Measurements from ENCODE around the gene CCDC121. TPM values are rescaled to one million over a fixed set of nuclear protein-coding genes. Genes with fewer than 3 reads are reported as not detected.
"Not testable (repeated sequence)": the region's sequence is repeated elsewhere in the genome, so short reads cannot be mapped to it uniquely, and the experiment has no call there.

CCDC121 gene
- total and polyA plus RNA-seq, 4 experiments from 2014 or later: 0.79 to 2.2 (median 1.2) TPM

- DNase-seq: no peak
- intact Hi-C loops (cut with micrococcal nuclease): no loop called here
- Histone ChIP-seq H3K27me3 (ENCODE audit: insufficient read depth, low read length) (no peaks in the 10 kb centered on the region), H3K9me3 (ENCODE audit: control insufficient read depth in 1 of 2, low read length in 2 of 2) (no peaks in the 10 kb centered on the region), H3K4me1 (ENCODE audit: insufficient read depth, low read length) (peaks cover 5% of the 10 kb centered on the region), H3K4me3 (ENCODE audit: low read length in 2 of 2) (no peak overlapping the region), H3K36me3 (ENCODE audit: insufficient read depth, low read length) (peaks cover 53% of the 10 kb centered on the region), H3K27ac (ENCODE audit: low read depth, low read length) (no peak overlapping the region)
- H3K4me1 Mint-ChIP-seq: peaks cover 7 to 12% (median 11%) of the 10 kb centered on the region in 4 donors
- peak overlapping the region in 6 of 7 donors; percentile 4 to 83 (median 66) for H3K27ac Mint-ChIP-seq
- CTCF ChIA-PET (ENCODE audit: partially characterized antibody): no interaction called here
- no peaks in the 10 kb centered on the region for H3K9me3 Mint-ChIP-seq
- POLR2A ChIA-PET (ENCODE audit: partially characterized antibody): interaction anchor here (1.4 kb wide), 1 partner anchor 10 kb away, joined by 4 read pairs; the partner anchor contains the start of genes CCDC121 and GPN1
- peak overlapping the region in 1 of 8 donors; percentile 5 for H3K4me3 Mint-ChIP-seq
- peaks cover 51 to 74% of the 10 kb centered on the region in 2 donors for H3K36me3 Mint-ChIP-seq
- H3K27me3 Mint-ChIP-seq: no peaks in the 10 kb centered on the region
Measured at GRCh38 chr2:27638037-27638637, 9.3 kb upstream of the CCDC121 start.

GRCh38 chr2:27636766-27637165 lies 8.0 kb upstream of the CCDC121 start:
- peaks cover 61% of the 10 kb centered on the region for H3K36me3 ChIP-seq (ENCODE audit: insufficient read depth, low read length)
- Mint-ChIP-seq H3K36me3 (peaks cover 59 to 79% of the 10 kb centered on the region in 2 donors), H3K4me3 (no peak overlapping the region), H3K27ac (no peak overlapping the region), H3K9me3 (no peaks in the 10 kb centered on the region), H3K27me3 (no peaks in the 10 kb centered on the region), H3K4me1 (peaks cover 10 to 14% (median 14%) of the 10 kb centered on the region in 4 donors)
- DNase-seq: no peak
- ChIA-PET POLR2A (ENCODE audit: partially characterized antibody) (no interaction called here), CTCF (ENCODE audit: partially characterized antibody) (no interaction called here)
- peaks cover 5% of the 10 kb centered on the region for H3K4me1 ChIP-seq (ENCODE audit: insufficient read depth, low read length)
- no peaks in the 10 kb centered on the region for H3K27me3 ChIP-seq (ENCODE audit: insufficient read depth, low read length)
- no peak overlapping the region for H3K27ac ChIP-seq (ENCODE audit: low read depth, low read length)
- no peaks in the 10 kb centered on the region for H3K9me3 ChIP-seq (ENCODE audit: control insufficient read depth in 1 of 2, low read length in 2 of 2)
- intact Hi-C loops (cut with micrococcal nuclease): no loop called here
- no peak overlapping the region for H3K4me3 ChIP-seq (ENCODE audit: low read length in 2 of 2)

- Mint-ChIP-seq H3K27me3 (no peaks in the 10 kb centered on the region), H3K4me3 (peak overlapping the region in 1 of 8 donors; percentile 46), H3K36me3 (peaks cover 57 to 71% of the 10 kb centered on the region in 2 donors), H3K9me3 (no peaks in the 10 kb centered on the region), H3K27ac (peak overlapping the region in 1 of 7 donors; percentile 91), H3K4me1 (peaks cover 18 to 28% (median 20%) of the 10 kb centered on the region in 4 donors)
- CTCF ChIA-PET (ENCODE audit: partially characterized antibody): interaction anchor here (1.3 kb wide), 1 partner anchor 29 kb away, joined by 4 read pairs; the partner anchor contains the start of genes SLC4A1AP and SUPT7L
- no peak for DNase-seq
- Histone ChIP-seq H3K4me3 (ENCODE audit: low read length in 2 of 2) (no peak overlapping the region), H3K9me3 (ENCODE audit: control insufficient read depth in 1 of 2, low read length in 2 of 2) (no peaks in the 10 kb centered on the region), H3K4me1 (ENCODE audit: insufficient read depth, low read length) (peaks cover 14% of the 10 kb centered on the region), H3K27me3 (ENCODE audit: insufficient read depth, low read length) (no peaks in the 10 kb centered on the region), H3K36me3 (ENCODE audit: insufficient read depth, low read length) (peaks cover 51% of the 10 kb centered on the region), H3K27ac (ENCODE audit: low read depth, low read length) (no peak overlapping the region)
- POLR2A ChIA-PET (ENCODE audit: partially characterized antibody): no interaction called here
- intact Hi-C loops (cut with micrococcal nuclease): no loop called here
Measured at GRCh38 chr2:27634291-27634690, 5.5 kb upstream of the CCDC121 start.

- intact Hi-C loops (cut with micrococcal nuclease); H3K9me3 ChIP-seq (ENCODE audit: control insufficient read depth in 1 of 2, low read length in 2 of 2); DNase-seq; H3K9me3 Mint-ChIP-seq; POLR2A ChIA-PET (ENCODE audit: partially characterized antibody); CTCF ChIA-PET (ENCODE audit: partially characterized antibody); H3K27ac ChIP-seq (ENCODE audit: low read depth, low read length); H3K27me3 ChIP-seq (ENCODE audit: insufficient read depth, low read length); H3K4me3 ChIP-seq (ENCODE audit: low read length in 2 of 2); H3K27me3 Mint-ChIP-seq: not testable (repeated sequence)
- Mint-ChIP-seq H3K4me3 (peak overlapping the region in 2 of 8 donors; percentile 34 to 39), H3K4me1 (peaks cover 12 to 21% (median 14%) of the 10 kb centered on the region in 4 donors), H3K36me3 (peaks cover 34 to 42% of the 10 kb centered on the region in 2 donors), H3K27ac (peak overlapping the region in 5 of 7 donors; percentile 26 to 87 (median 56))
- H3K4me1 ChIP-seq (ENCODE audit: insufficient read depth, low read length): peaks cover 17% of the 10 kb centered on the region
- H3K36me3 ChIP-seq (ENCODE audit: insufficient read depth, low read length): peaks cover 26% of the 10 kb centered on the region
Measured at GRCh38 chr2:27630257-27630656, 1.4 kb upstream of the CCDC121 start.

- H3K36me3 Mint-ChIP-seq: peaks cover 23 to 41% of the 10 kb centered on the region in 2 donors
Measured at GRCh38 chr2:27627963-27628766, 647 bp downstream of the CCDC121 start.

GRCh38 chr2:27626921-27627320 lies 1.9 kb downstream of the CCDC121 start:
- peaks cover 6 to 15% (median 9%) of the 10 kb centered on the region in 4 donors for H3K4me1 Mint-ChIP-seq
- POLR2A ChIA-PET (ENCODE audit: partially characterized antibody); H3K4me3 ChIP-seq (ENCODE audit: low read length in 2 of 2); H3K9me3 ChIP-seq (ENCODE audit: control insufficient read depth in 1 of 2, low read length in 2 of 2); H3K27me3 Mint-ChIP-seq; H3K9me3 Mint-ChIP-seq; H3K27ac ChIP-seq (ENCODE audit: low read depth, low read length); DNase-seq; CTCF ChIA-PET (ENCODE audit: partially characterized antibody); H3K27me3 ChIP-seq (ENCODE audit: insufficient read depth, low read length): not testable (repeated sequence)
- H3K27ac Mint-ChIP-seq: peak overlapping the region in 6 of 7 donors; percentile 43 to 95 (median 80)
- intact Hi-C loops (cut with micrococcal nuclease): loop anchor here (5.0 kb wide), 1 partner anchor 270 kb away; the partner anchor contains the start of gene GTF3C2
- H3K36me3 Mint-ChIP-seq: peaks cover 29 to 42% of the 10 kb centered on the region in 2 donors
- Histone ChIP-seq H3K4me1 (ENCODE audit: insufficient read depth, low read length) (peaks cover 17% of the 10 kb centered on the region), H3K36me3 (ENCODE audit: insufficient read depth, low read length) (peaks cover 26% of the 10 kb centered on the region)
- H3K4me3 Mint-ChIP-seq: peak overlapping the region in 1 of 8 donors; percentile 10

More at GRCh38 chr2:27627963-27628766, 647 bp downstream of the CCDC121 start:
- DNase-seq: no peak
- Histone ChIP-seq H3K4me3 (ENCODE audit: low read length in 2 of 2) (peak overlapping the region; percentile 68 to 92), H3K27me3 (ENCODE audit: insufficient read depth, low read length) (no peaks in the 10 kb centered on the region), H3K36me3 (ENCODE audit: insufficient read depth, low read length) (peaks cover 21% of the 10 kb centered on the region), H3K27ac (ENCODE audit: low read depth, low read length) (peak overlapping the region; percentile 85), H3K4me1 (ENCODE audit: insufficient read depth, low read length) (peaks cover 17% of the 10 kb centered on the region), H3K9me3 (ENCODE audit: control insufficient read depth in 1 of 2, low read length in 2 of 2) (no peaks in the 10 kb centered on the region)
- Mint-ChIP-seq H3K4me1 (peaks cover 8 to 21% (median 11%) of the 10 kb centered on the region in 4 donors), H3K4me3 (peak overlapping the region in 2 of 8 donors; percentile 8 to 57), H3K9me3 (no peaks in the 10 kb centered on the region), H3K27ac (peak overlapping the region in 4 of 7 donors; percentile 54 to 85 (median 74)), H3K27me3 (no peaks in the 10 kb centered on the region)
- ChIA-PET POLR2A (ENCODE audit: partially characterized antibody) (interaction anchor here (0.5 to 2.3 kb wide), 15 partner anchors 11 to 1407 kb away, joined by 3 to 16 read pairs (median 4); partner anchors contain the start of genes ATRAID, EIF2B4, NRBP1 and PPM1G), CTCF (ENCODE audit: partially characterized antibody) (interaction anchor here (1.6 kb wide), 2 partner anchors 55 to 541 kb away, joined by 3 to 6 read pairs; partner anchors contain the start of gene KHK)
- intact Hi-C loops (cut with micrococcal nuclease): loop anchor here (1.0 to 5.0 kb wide), 3 partner anchors 139 to 271 kb away; partner anchors contain the start of genes GTF3C2, IFT172 and ZNF513

GRCh38 chr2:27626323-27626722 lies 2.5 kb downstream of the CCDC121 start:
- Histone ChIP-seq H3K36me3 (ENCODE audit: insufficient read depth, low read length) (peaks cover 29% of the 10 kb centered on the region), H3K4me1 (ENCODE audit: insufficient read depth, low read length) (peaks cover 17% of the 10 kb centered on the region)
- H3K27ac Mint-ChIP-seq: peak overlapping the region in 5 of 7 donors; percentile 11 to 77 (median 36)
- CTCF ChIA-PET (ENCODE audit: partially characterized antibody); H3K4me3 ChIP-seq (ENCODE audit: low read length in 2 of 2); H3K27me3 Mint-ChIP-seq; POLR2A ChIA-PET (ENCODE audit: partially characterized antibody); H3K4me3 Mint-ChIP-seq; H3K9me3 Mint-ChIP-seq; H3K27me3 ChIP-seq (ENCODE audit: insufficient read depth, low read length); DNase-seq; H3K9me3 ChIP-seq (ENCODE audit: control insufficient read depth in 1 of 2, low read length in 2 of 2); H3K27ac ChIP-seq (ENCODE audit: low read depth, low read length): not testable (repeated sequence)
- intact Hi-C loops (cut with micrococcal nuclease): loop anchor here (5.0 kb wide), 1 partner anchor 269 kb away; the partner anchor contains the start of gene GTF3C2
- H3K4me1 Mint-ChIP-seq: peaks cover 4 to 11% (median 8%) of the 10 kb centered on the region in 4 donors
- peaks cover 28 to 42% of the 10 kb centered on the region in 2 donors for H3K36me3 Mint-ChIP-seq

Measured in CD4-positive, alpha-beta memory T cell (primary cell).